GM12891 (cell line): ENCODE results near the gene TK1.

Experiments used
- DNase-seq: peaks from one replicate; pipeline ENCODE4 v3.0.0; 2011; ENCODE audit warnings: low spot score; ENCODE audit not compliant: insufficient read length
- FAIRE-seq: peaks from 2 replicates; lab custom pipeline; 2011; peaks lifted over from hg19 to GRCh38; lab: Jason Lieb, UNC
- PAX5 ChIP-seq: IDR thresholded peaks from 2 replicates; pipeline ENCODE4 v1.6.1; 2011; ENCODE audit warnings: low read length, moderate library complexity, mild to moderate bottlenecking; ENCODE audit not compliant: insufficient read depth, severe bottlenecking
- POLR2A ChIP-seq: IDR thresholded peaks from 2 replicates; pipeline ENCODE4 v1.6.1; 2011; ENCODE audit warnings: low read depth, low read length, control low read depth
- POLR2AphosphoS5 ChIP-seq: IDR thresholded peaks from 2 replicates; pipeline ENCODE4 v1.6.1; 2011; ENCODE audit warnings: low read depth, low read length, control low read depth
- POU2F2 ChIP-seq: IDR thresholded peaks from 2 replicates; pipeline ENCODE4 v1.6.1; 2011; ENCODE audit warnings: low read depth, mild to moderate bottlenecking, control low read depth, low read length, moderate library complexity
- SPI1 ChIP-seq: IDR thresholded peaks from 2 replicates; pipeline ENCODE4 v1.6.1; 2011; ENCODE audit warnings: low read depth, low read length, control low read depth
- TAF1 ChIP-seq: IDR thresholded peaks from 2 replicates; pipeline ENCODE4 v1.6.1; 2011; ENCODE audit warnings: low read depth, low read length, control low read depth

The TK1 gene

GRCh38 chr17:78154903-78155811 lies 31.7 kb downstream of the TK1 start:
- peak; percentile 94 for FAIRE-seq
- no peak for DNase-seq
- TF ChIP-seq PAX5, result peak; percentile 40
- peak; percentile 62; the same call in 1 of the 2 replicates for TF ChIP-seq POLR2A
- peak; percentile 21; the same call in 1 of the 2 replicates for TF ChIP-seq SPI1
- peak; percentile 39; the same call in 1 of the 2 replicates for TF ChIP-seq TAF1
- peak; percentile 89; the same call in 1 of the 2 replicates for TF ChIP-seq POU2F2
- peak; percentile 68; the same call in 1 of the 2 replicates for TF ChIP-seq POLR2AphosphoS5

- DNase-seq, result no peak
- TF ChIP-seq POU2F2 (no peak), TAF1 (no peak), PAX5 (no peak), SPI1 (no peak), POLR2AphosphoS5 (no peak), POLR2A (no peak)
- no peak for FAIRE-seq
These were observed 35.3 kb downstream of the TK1 start for GRCh38 chr17:78151514-78152008.

- FAIRE-seq, result peak; percentile 65
- no peak for TF ChIP-seq PAX5
- no peak for TF ChIP-seq POU2F2
- no peak for TF ChIP-seq POLR2AphosphoS5
- no peak for TF ChIP-seq TAF1
- no peak for TF ChIP-seq POLR2A
- no peak for TF ChIP-seq SPI1
- no peak for DNase-seq
These were observed 38.4 kb downstream of the TK1 start for GRCh38 chr17:78148286-78149016.

GRCh38 chr17:78147315-78147998 lies 39.4 kb downstream of the TK1 start:
- no peak for DNase-seq
- TF ChIP-seq POLR2AphosphoS5, result no peak
- TF ChIP-seq POLR2A, result peak; percentile 50
- TF ChIP-seq POU2F2, result 0 out of 2 replicates have a peak, but pooled peaks have one; percentile 60
- no peak; the same call in 1 of the 2 replicates for TF ChIP-seq TAF1
- TF ChIP-seq SPI1, result peak; percentile 63
- no peak for TF ChIP-seq PAX5
- FAIRE-seq, result peak; percentile 88

- TF ChIP-seq PAX5 (no peak), SPI1 (no peak), POU2F2 (no peak), TAF1 (no peak), POLR2A (no peak), POLR2AphosphoS5 (no peak)
- DNase-seq (no peak), FAIRE-seq (no peak)
These were observed 40.0 kb downstream of the TK1 start for GRCh38 chr17:78146881-78147280.

- no peak for DNase-seq
- no peak for FAIRE-seq
- TF ChIP-seq POLR2AphosphoS5 (no peak), SPI1 (no peak), PAX5 (no peak), POU2F2 (no peak), TAF1 (no peak)
These were observed 40.4 kb downstream of the TK1 start for GRCh38 chr17:78146471-78146869.

- no peak for DNase-seq
- no peak for FAIRE-seq
- TF ChIP-seq POU2F2, result no peak
- TF ChIP-seq TAF1, result no peak
- no peak for TF ChIP-seq POLR2AphosphoS5
- no peak for TF ChIP-seq PAX5
These were observed 41.9 kb downstream of the TK1 start for GRCh38 chr17:78144736-78145641.
